Smooth muscle cell (in vitro differentiated cells): Measurements from ENCODE around the gene KCTD8. TPM values are rescaled to one million over a fixed set of nuclear protein-coding genes. Genes with fewer than 3 reads are reported as not detected.

ENCODE experiments used
- DNase-seq: peaks from one replicate; lab custom pipeline; 2025; ENCODE audit not compliant: unreplicated experiment; lab: John Stamatoyannopoulos, UW
- H2AFZ ChIP-seq: fragments of 200-600 bp; sonication (generic); 2 replicates; pipeline ENCODE4 v1.6.0; 2016; ENCODE audit warnings: antibody characterized with exemption, low read depth, mild to moderate bottlenecking
- H3F3A ChIP-seq: fragments of 200-600 bp; sonication (generic); 2 replicates; pipeline ENCODE4 v1.6.0; 2017; ENCODE audit warnings: antibody characterized with exemption, low read depth
- H3K27ac ChIP-seq: fragments of 200-600 bp; sonication (generic); 2 replicates; pipeline ENCODE4 v1.5.1; 2016; ENCODE audit warnings: low read depth, mild to moderate bottlenecking
- H3K27me3 ChIP-seq: fragments of 200-600 bp; sonication (generic); 2 replicates; pipeline ENCODE4 v1.6.1; 2016; ENCODE audit warnings: low read depth, mild to moderate bottlenecking
- H3K36me3 ChIP-seq: fragments of 200-600 bp; sonication (generic); 2 replicates; pipeline ENCODE4 v1.5.1; 2016; ENCODE audit warnings: low read depth
- H3K4me1 ChIP-seq: fragments of 200-600 bp; sonication (generic); 2 replicates; pipeline ENCODE4 v1.5.1; 2016; ENCODE audit warnings: low read depth
- H3K4me2 ChIP-seq: fragments of 200-600 bp; sonication (generic); 2 replicates; pipeline ENCODE4 v1.6.0; 2016; ENCODE audit warnings: mild to moderate bottlenecking
- H3K4me3 ChIP-seq: fragments of 200-600 bp; sonication (generic); 2 replicates; pipeline ENCODE4 v1.5.1; 2016; ENCODE audit warnings: mild to moderate bottlenecking
- H3K79me2 ChIP-seq: fragments of 200-600 bp; sonication (generic); 2 replicates; pipeline ENCODE4 v1.6.0; 2016; ENCODE audit warnings: low read depth, mild to moderate bottlenecking
- H3K9ac ChIP-seq: fragments of 200-600 bp; sonication (generic); 2 replicates; pipeline ENCODE4 v1.6.0; 2016; ENCODE audit warnings: low read depth
- H3K9me3 ChIP-seq: fragments of 200-600 bp; sonication (generic); replicated peaks from 2 replicates; pipeline ENCODE4 v1.5.1; 2016; ENCODE audit warnings: low read depth
- H4K20me1 ChIP-seq: fragments of 200-600 bp; sonication (generic); 2 replicates; pipeline ENCODE4 v1.6.0; 2016; ENCODE audit warnings: low read depth
- CTCF ChIP-seq: fragments of 200-600 bp; sonication (generic); IDR thresholded peaks from 2 replicates; pipeline ENCODE4 v1.5.1; 2017; ENCODE audit warnings: borderline replicate concordance, mild to moderate bottlenecking, antibody characterized with exemption; ENCODE audit not compliant: insufficient read depth, poor library complexity, severe bottlenecking
- WGBS: methylation state at CpG from one replicate; pipeline ENCODE4 v1.1.7; 2016; ENCODE audit warnings: low lambda C conversion rate; 5-methylcytosine and 5-hydroxymethylcytosine counted together
- polyA plus RNA-seq: library from polyadenylated mRNA; unstranded; fragments of >200 nt; fragmentation: Nextera tagmentation; extraction: Ambion mirVana; gene quantifications from 2 replicates; pipeline ENCODE4 v1.2.1, GENCODE V29; 2016
- total RNA-seq: library from RNA; depleted of rRNA; stranded (reverse); fragments of >200 nt; gene quantifications from 2 replicates; pipeline ENCODE4 v1.2.3, GENCODE V29; 2014

Gene KCTD8
- total and polyA plus RNA-seq, 2 experiments from 2014 or later, result not detected

- H3K4me2 ChIP-seq, result no peak overlapping the region
- DNase-seq, result no peak
- WGBS, result 70% methylated on average over 3 of the region's 3 CpGs
Measured at GRCh38 chr4:44150091-44150576, 298.5 kb downstream of the KCTD8 start.

GRCh38 chr4:44149282-44149681 is 299.3 kb downstream of the KCTD8 start:
- Histone ChIP-seq H3K9me3 (no peaks in the 10 kb centered on the region), H4K20me1 (no peaks in the 10 kb centered on the region), H3K9ac (no peak overlapping the region), H3K4me1 (no peaks in the 10 kb centered on the region), H3K4me2 (no peak overlapping the region), H3K4me3 (no peak overlapping the region), H3K36me3 (no peaks in the 10 kb centered on the region), H3F3A (no peaks in the 10 kb centered on the region), H3K27me3 (no peaks in the 10 kb centered on the region), H3K79me2 (no peaks in the 10 kb centered on the region), H3K27ac (no peak overlapping the region), H2AFZ (no peak overlapping the region)
- no peak for DNase-seq
- WGBS, result 90% methylated on average over 2 of the region's 2 CpGs
- TF ChIP-seq CTCF, result no peak

More at GRCh38 chr4:44150091-44150576, 298.5 kb downstream of the KCTD8 start:
- H3F3A ChIP-seq, result no peaks in the 10 kb centered on the region
- H3K9ac ChIP-seq, result no peak overlapping the region
- no peaks in the 10 kb centered on the region for H3K27me3 ChIP-seq
- no peaks in the 10 kb centered on the region for H3K36me3 ChIP-seq
- H3K4me3 ChIP-seq, result no peak overlapping the region
- no peaks in the 10 kb centered on the region for H3K79me2 ChIP-seq
- no peaks in the 10 kb centered on the region for H3K9me3 ChIP-seq
- H4K20me1 ChIP-seq, result no peaks in the 10 kb centered on the region
- H3K4me1 ChIP-seq, result no peaks in the 10 kb centered on the region
- no peak for TF ChIP-seq CTCF
- no peak overlapping the region for H2AFZ ChIP-seq
- no peak overlapping the region for H3K27ac ChIP-seq

DNA sequence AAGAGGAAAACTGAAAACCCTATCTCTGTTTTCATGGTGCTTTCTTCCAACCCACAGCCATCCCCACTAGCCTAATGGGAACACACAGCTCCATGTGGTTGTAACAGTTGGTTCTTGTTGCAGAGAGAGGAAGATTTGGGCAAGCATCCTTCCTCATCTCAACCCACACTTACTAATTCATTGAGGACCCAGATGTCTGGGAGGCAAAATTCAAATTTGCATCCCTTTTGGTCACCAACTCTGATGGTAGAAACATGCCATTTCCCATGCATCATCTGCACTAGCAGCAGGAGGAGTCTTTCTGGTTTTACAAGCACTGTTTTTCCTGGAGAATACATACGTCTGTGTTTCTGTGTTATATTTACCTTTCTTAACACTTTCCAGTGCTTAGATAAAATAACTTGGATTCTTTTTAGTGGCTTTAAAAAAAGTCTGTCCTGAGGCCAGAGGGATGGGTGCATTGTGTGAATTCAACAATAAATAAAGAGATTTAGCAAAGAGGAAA is 301.0 kb downstream of the KCTD8 start:
- Histone ChIP-seq H2AFZ (no peak overlapping the region), H3K27me3 (no peaks in the 10 kb centered on the region), H3K36me3 (no peaks in the 10 kb centered on the region), H4K20me1 (no peaks in the 10 kb centered on the region), H3K79me2 (no peaks in the 10 kb centered on the region), H3K4me1 (no peaks in the 10 kb centered on the region), H3K27ac (no peak overlapping the region), H3K4me3 (no peak overlapping the region), H3K4me2 (no peak overlapping the region), H3F3A (no peaks in the 10 kb centered on the region), H3K9me3 (no peaks in the 10 kb centered on the region), H3K9ac (no peak overlapping the region)
- TF ChIP-seq CTCF, result no peak
- 25% methylated on average over 1 of the region's 1 CpG for WGBS
- no peak for DNase-seq

GRCh38 chr4:44146516-44146915 is 302.1 kb downstream of the KCTD8 start:
- WGBS, result 93% methylated on average over 1 of the region's 1 CpG
- peak overlapping the region; percentile 52 for H3K27ac ChIP-seq
- no peak overlapping the region for H2AFZ ChIP-seq

More at GRCh38 chr4:44146516-44146915, 302.1 kb downstream of the KCTD8 start:
- no peak for DNase-seq
- Histone ChIP-seq H3K9me3 (no peaks in the 10 kb centered on the region), H3F3A (no peaks in the 10 kb centered on the region), H3K9ac (no peak overlapping the region), H3K79me2 (no peaks in the 10 kb centered on the region), H4K20me1 (no peaks in the 10 kb centered on the region), H3K4me3 (no peak overlapping the region), H3K4me2 (no peak overlapping the region), H3K27me3 (no peaks in the 10 kb centered on the region), H3K36me3 (no peaks in the 10 kb centered on the region), H3K4me1 (no peaks in the 10 kb centered on the region)
- no peak for TF ChIP-seq CTCF
